GM21447 (cell line): ENCODE measurements around the gene ARRDC2.

ENCODE experiments used
- ATAC-seq: cut with Tn5 transposase; IDR thresholded peaks from one replicate; pipeline ENCODE4 v1.9.1; 2021; ENCODE audit not compliant: unreplicated experiment

ARRDC2 gene

DNA sequence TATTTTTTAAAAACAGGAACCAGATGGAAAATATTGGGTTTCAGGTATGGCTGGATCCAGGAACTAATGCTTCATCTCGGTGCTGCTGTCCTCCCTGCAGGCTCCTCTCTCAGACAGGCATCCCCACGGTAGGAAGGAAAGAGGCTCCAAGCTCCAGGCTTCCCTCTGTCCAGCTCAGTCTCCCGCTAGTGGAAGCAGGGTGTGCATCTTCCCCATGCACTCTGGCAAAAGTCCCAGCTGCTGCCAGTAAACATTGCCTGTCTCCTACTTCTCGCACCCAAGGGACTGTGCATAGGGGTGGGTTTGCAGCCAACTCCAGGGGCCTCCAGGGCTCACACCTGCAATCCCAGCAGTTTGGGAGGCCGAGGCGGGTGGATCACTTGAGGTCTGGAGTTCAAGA lies 49.6 kb downstream of the ARRDC2 start:
- ATAC-seq = no peak

DNA sequence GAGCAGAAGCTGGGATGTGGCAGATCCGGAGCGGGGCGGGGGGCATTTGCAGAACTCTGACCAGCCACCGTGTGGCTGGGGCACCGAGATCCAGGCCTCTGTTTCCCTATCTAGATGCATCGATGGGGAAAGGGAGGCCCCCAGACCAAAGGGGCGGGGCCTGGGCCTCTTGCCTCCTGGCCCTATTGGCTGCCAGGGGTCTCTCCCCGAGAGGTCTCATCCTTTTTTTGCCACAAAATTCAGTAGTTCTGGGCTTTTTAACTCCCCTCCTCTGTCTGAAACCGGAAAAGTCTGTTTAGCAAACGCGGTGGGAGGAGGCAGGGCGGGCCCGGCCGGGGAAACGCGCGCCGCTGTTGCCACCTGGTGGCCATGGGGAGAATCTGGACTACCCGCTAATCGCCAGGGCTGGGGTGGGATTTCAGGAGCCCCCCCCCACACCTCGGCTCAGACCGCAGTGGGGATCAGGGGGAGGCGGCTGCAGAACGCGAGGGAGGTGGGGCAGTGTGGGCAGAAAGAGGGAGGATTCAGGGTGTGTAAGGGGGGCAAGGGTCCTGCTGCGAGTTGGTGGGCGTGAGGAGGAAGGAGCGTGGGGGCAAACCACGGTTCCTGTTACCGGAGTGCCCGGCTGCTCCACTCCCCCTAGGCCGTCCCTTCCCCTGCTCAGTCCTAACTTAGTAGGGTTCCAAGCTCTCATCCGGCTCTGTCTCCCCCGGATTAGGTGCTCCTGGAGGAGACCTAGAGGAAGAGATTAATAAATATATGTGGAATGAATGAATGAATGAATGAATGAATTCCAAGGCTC lies 50.4 kb downstream of the ARRDC2 start:
- ATAC-seq = no peak

DNA sequence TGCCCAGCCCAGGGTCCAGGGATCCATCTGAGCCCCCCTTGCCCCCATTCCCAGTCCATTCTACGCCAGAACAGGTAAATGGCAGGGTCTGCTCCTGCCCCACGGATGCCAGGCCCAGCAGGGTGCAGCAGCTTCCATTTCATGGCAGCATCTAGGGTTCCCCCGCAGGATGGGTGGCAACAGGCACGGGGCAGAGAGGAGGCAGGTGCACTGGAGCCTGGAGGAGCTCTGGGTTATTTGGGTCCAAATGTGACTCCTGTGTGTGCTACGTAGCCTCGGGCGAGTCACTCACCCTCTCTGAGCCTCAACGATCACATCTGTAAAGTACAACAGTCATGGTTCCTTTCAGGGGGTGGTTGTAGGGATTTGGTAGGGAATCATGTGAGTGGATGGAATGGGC lies 51.3 kb downstream of the ARRDC2 start:
- ATAC-seq = no peak

DNA sequence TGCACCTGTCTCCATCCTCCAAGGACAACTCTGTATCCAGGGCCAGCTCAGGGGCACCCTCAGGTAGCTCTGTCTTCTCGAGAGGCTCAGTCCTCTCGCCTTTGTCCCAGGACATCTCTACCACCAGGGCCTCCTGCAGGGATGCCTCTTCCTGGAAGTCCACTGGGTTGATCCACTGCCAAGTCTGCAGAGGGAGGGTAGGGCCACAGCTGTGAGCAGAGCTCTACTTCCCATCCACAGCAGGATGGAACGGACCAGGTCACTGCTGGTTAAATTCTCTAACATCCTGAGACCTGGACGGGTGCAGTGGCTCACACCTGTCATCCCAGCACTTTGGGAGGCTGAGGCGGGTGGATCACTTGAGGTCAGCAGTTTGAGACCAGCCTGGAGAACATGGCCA lies 51.9 kb downstream of the ARRDC2 start:
- no peak for ATAC-seq

DNA sequence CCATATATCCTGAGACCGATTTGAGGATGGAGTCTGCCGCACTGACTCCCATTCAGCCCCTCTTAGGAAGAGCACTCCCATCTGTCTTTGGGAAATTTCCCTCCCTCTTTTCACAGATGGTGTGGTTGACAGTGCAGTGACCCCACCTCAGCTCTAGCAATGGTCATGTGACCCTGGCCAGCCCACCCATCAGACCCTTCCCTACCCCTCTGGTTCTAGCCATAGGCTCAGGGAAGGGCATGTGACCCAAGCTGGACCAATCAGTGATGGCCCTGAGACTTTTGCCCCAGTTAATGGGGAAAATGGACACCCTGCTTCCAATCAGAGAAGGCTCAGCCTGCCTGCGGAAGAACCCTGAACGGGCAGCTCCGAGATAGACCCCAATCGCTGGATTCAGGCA lies 52.5 kb downstream of the ARRDC2 start:
- no peak for ATAC-seq

DNA sequence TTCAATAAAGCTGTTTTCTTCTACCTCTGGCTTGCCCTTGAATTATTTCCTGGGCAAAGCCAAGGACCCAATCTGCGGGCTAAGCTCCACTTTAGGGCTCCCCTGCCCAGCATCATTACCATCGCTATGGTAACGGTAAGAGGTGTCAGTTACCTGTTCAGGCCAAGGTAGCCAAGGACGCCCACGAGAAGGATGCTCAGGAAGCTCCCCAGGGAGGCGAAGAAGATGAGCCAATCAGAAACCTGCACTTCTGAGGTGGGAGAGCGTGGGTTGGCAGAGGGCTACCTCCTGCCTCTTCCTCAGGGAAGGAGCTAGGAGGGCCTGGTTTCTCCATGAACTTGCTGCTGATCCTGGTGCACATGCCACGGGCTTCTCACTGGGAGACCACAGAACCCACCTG lies 54.1 kb downstream of the ARRDC2 start:
- no peak for ATAC-seq

DNA sequence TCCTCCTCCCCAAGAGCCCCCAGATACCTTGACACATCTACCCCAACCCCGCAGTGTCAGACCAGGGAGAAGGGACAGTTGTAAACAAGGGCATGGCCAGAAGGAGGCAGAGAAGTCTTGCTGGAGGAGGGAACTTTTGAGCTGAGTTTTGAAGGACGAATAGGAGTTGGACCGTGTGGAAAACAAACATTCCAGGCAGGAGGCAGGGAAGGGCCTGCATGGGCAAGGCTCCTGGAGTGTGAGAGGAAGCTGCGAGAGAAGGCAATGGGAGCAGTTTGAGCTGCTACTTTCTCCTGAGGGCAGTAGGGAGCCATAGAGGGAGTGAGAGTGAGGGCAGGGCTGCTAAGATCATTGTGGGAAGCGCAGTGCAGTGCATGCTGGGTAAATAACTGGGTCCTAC lies 55.5 kb downstream of the ARRDC2 start:
- no peak for ATAC-seq
